ENCODE data around the gene ZBTB7C.

DNA sequence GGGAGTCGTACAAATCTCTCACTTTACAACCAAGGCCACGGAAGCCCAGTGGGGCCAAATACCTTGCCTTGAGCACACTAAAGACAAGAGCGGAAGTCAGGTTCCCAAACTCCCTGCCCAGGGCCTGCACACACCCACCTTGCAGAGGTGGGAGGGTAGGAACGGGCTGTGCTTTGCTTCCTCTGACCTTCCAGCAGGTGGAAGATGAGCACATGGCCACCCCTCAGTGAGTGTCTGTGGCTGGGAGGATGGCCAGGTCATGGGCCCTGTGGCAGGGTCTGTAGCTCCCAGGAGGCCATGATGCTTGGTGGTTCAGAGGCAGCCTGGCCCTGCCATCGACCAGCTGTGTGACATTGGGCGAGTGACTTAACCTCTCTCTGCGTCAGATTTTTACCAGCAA is 218.2 kb downstream of the ZBTB7C start:
- TF ChIP-seq, protein P1, sequence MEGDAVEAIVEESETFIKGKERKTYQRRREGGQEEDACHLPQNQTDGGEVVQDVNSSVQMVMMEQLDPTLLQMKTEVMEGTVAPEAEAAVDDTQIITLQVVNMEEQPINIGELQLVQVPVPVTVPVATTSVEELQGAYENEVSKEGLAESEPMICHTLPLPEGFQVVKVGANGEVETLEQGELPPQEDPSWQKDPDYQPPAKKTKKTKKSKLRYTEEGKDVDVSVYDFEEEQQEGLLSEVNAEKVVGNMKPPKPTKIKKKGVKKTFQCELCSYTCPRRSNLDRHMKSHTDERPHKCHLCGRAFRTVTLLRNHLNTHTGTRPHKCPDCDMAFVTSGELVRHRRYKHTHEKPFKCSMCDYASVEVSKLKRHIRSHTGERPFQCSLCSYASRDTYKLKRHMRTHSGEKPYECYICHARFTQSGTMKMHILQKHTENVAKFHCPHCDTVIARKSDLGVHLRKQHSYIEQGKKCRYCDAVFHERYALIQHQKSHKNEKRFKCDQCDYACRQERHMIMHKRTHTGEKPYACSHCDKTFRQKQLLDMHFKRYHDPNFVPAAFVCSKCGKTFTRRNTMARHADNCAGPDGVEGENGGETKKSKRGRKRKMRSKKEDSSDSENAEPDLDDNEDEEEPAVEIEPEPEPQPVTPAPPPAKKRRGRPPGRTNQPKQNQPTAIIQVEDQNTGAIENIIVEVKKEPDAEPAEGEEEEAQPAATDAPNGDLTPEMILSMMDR (IDR thresholded peaks at IDR 0.05; ENCODE audit: insufficient read depth, low read length, poor library complexity, severe bottlenecking): no peak
- TF ChIP-seq EZH2phosphoT487 (conservative IDR thresholded peaks at IDR 0.05; ENCODE audit: low read length): no peak

Measured in SU-DHL-6 (cell line).